GM18502 (cell line): ENCODE results near the gene SIK3.

Experiments
- ATAC-seq: cut with Tn5 transposase; IDR thresholded peaks from one replicate; pipeline ENCODE4 v1.9.1; 2021; ENCODE audit warnings: mild to moderate bottlenecking; ENCODE audit not compliant: unreplicated experiment, poor library complexity

SIK3 gene

DNA sequence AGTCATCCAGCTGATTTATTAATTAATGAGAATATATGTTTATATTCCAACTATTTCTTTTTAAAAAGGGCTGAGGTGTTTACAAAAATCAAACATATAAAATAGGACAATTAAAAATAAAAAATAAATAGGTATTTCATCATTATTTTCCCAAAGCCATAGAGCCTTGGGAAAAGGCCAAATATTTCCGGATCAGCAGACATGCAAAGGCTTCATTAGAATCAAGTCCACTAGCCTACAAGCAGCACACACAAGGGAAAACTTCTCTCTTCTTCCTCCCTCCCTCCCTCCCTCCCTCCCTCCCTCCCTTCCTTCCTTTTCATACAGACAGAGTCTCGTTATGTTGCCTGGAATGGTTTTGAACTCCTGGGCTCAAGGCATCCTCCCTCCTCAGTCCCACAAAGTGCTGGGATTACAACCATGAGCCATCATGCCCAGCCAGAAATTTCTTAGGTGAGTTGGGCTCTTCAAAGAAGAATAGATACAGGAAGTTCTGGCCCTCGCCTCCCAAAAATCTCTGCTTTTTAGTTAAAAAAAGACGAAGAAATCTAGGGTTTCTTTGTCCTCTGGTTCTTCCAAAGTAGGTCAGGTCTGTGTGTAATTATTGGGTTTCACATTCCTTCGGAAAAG lies 121.2 kb downstream of the SIK3 start:
- ATAC-seq: no peak

DNA sequence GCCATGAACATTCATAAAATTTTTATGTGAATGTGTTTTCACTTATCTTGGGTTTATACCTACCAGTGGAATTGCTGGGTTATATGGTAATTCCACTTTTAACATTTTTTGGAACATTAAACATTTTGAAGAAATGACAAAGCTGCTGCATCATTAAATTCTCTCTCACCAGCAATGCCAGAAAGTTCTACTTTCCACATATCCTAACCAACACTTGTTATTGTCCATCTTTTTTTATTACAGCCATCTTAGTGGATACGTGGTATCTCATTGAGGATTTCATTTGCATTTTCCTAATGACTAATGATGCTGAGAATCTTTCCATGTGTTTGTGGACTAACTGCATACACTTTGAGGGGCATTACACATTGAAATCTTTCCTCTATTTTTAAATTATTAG lies 122.6 kb downstream of the SIK3 start:
- ATAC-seq: no peak

DNA sequence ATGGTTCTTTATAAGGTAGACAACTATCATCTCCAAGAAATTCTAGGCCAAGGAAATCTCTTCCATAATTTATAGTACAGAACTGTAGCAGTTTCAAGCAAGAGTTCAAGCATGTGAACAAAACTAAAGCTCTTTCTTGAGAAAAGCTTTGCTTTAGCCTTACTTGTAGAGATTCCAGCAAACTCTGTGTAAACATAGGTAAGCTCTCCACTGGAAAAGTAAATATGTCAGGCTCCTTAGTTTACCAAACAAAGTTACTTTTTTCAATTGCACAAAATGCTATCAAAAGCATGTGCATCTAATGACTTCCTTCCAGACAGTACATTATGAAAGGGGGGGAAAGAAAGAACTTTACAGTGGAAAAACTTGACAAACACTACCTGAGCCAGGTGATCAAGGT lies 125.0 kb downstream of the SIK3 start:
- no peak for ATAC-seq

DNA sequence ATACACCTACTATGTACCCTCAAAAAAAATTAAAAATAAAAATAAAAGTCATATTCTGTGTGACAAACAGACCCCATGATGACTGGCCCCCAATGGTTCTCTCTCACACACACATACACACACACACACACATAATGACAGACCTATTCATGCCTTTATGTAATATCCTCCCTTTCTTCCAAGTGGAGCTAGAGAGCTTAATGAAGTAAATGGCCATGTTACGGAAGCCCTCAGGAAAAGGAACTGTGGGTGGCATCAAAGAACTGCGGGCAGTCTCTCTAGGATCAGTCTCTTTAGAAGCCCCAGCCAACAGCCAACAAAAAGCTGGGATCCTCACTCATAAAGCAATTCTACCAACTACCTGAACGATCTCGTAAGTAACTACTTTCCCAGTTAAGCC lies 125.5 kb downstream of the SIK3 start:
- ATAC-seq: no peak

DNA sequence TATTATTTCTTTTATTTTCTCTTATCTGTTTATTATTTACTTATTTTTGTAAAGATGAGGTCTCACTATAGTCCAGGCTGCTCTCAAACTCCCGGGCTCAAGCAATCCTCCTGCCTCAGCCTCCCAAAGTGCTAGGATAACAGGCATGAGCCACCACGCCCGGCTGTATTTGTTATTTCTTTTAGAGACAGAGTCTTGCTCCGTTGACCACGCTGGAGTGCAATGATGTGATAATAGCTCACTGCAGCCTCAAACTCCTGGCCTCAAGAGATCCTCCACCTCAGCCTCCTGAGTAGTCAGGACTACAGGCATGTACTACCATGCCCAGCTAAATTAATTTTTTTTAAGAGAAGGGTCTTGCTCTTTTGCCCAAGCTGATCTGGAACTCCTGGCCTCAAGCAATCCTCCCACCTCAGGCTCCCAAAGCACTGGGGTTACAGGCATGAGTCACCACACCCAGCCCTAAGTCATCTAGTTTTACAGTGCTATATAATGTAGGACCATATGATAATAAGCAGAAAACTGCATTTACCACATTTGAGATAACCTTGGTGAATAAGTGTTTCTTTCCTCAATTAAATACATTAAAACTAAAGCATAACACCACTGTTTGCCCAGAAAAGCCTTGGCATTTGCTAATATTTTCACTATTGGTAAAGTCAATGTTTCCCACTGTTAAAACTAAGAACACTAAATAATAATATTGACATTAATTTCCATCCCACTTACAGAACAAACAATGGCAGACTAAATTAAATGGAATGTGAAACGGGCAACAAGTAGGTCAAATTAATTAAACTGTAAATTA lies 127.5 kb downstream of the SIK3 start:
- no peak for ATAC-seq

DNA sequence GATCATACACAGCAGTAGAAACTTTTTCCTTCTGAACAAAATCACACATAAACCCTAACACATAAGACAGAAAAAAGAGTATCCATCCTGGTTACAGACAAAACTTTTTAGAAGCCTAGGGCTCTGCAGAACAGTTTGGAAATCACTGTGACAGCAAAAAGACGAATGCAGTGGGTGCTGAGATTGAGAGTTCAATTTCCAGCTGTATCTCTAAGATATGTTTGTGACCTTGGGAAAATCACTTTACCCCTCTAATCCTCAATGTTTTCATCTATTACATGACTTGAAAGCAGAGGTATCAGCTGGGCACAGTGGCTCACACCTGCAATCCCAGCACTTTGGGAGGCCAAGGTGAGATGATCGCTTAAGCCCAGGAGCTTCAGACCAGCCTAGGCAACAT lies 128.5 kb downstream of the SIK3 start:
- no peak for ATAC-seq

DNA sequence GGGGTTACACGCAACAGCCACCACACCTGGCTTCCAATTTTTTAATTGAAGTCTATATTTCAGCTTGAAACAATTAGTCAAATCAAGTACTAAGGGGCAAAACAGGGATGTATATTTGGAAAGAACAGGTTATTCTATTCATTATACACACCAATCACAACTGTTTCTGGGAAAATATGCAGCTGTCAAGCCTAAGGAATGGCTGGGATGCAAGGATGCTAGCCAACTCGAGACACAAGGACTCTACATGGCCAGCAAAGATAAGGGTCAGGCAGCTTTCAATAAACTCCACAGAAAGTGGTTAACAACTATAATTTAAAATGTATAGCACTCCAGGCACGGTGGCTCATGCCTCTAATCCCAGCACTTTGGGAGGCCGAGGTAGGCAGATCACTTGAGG lies 134.0 kb downstream of the SIK3 start:
- no peak for ATAC-seq

DNA sequence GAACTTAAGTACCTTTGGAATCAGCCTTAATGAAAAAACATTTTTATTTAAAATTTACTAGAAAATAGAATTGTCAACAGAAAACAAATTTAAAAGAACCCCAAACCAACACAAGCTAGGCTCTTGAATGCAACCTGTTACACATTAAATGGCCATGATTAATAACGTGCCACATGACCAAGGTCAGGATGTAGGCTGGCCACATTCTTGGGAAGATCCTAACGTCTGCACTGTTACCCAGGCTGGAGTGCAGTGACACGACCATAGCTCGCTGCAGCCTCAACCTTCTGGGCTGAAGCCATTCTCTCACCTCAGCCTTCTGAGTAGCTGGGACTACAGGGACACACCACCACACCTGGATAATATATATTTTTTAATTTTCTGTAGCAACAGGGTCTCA lies 134.4 kb downstream of the SIK3 start:
- ATAC-seq: no peak

DNA sequence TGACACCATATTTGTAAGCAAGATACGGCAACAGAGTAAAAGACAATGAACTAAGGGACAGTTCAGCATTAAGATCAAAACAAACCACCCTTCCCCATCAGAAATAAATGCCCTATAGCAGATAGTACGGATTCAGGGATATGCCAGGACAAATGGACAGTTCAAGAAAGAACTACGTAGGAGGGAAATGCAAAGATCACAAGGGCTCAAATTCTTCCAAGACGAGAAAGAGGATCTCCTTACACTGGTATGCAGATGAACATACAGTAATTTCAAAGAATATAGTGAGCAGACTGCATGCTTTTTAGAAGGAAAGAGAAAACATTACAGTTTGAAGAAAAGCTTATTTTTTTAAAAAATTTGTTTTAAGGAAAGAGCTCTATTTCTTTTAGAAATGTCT lies 136.1 kb downstream of the SIK3 start:
- no peak for ATAC-seq

DNA sequence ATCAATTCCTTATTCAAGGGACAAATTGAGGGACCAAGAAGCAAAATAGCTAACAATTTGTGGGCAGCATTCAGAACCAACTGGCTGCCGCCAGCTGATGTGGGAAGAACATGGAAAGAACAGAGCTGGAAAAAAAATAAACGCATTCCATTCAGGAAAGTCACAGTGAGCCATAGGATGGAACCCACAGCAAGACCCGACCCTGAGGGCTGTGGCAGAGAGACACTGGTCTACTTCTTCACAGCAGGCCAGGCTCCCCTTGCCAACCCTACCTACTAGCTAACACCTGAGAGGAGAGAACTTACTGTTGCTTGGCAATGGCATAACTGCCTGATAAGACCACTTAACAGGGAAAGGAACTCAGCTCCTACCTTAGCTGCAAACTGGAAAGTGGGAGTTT lies 137.3 kb downstream of the SIK3 start:
- ATAC-seq: no peak

DNA sequence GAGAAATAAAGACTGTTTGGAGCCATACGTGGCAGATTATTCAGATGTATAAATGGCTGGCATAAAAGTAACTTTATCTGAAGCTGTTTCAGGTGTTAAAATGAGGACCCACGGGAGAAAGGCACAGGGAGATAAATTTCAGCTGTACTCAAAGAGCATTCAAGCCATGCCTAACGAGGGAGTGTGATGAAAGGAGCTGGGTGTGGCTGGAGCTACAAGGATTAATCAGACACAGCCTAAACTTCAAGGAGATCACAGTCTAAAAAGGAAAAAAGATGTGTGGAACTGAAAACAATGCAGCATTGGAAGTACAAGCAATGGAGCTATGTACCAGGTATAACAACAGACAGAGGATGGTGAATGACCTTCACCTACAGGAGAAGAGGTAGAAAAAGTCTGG lies 140.0 kb downstream of the SIK3 start:
- ATAC-seq: no peak

DNA sequence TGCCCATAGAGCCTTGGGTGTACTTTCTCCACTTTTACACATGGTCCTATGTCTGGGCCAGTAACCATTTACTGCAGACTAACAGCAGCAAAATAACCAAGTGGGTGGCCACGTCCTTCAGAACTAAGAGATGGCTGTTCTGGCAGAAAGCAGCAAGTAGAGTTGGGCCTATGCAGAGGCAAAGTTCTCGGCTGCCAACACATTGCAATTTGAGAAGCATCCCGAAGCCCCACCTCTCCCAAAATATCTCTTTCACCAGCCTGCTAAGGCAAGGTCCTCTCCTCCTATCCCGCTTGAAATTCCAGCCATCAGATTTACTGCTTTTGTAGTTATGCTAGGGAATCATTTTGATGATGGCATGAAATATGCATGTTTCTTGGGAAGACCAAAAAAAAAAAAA lies 142.3 kb downstream of the SIK3 start:
- ATAC-seq: no peak

DNA sequence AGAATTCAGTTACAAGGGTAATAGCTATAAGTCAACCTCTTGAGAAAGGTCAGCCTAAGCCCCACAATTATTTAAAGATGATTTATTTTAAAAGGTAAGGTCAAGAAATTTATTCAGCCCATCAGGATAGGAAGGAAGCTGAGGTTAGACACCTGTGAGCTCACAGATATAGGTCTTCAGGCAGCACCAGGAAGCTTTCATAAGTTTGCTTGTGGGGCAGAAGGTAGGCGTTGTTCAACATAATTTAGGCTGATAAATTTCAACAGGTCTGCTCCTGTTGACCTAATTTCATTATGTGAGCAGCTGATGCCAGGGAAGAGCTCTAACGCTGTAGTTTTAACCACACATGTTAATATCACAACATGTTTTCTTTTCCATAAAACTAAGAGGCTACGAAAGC lies 142.7 kb downstream of the SIK3 start:
- no peak for ATAC-seq

DNA sequence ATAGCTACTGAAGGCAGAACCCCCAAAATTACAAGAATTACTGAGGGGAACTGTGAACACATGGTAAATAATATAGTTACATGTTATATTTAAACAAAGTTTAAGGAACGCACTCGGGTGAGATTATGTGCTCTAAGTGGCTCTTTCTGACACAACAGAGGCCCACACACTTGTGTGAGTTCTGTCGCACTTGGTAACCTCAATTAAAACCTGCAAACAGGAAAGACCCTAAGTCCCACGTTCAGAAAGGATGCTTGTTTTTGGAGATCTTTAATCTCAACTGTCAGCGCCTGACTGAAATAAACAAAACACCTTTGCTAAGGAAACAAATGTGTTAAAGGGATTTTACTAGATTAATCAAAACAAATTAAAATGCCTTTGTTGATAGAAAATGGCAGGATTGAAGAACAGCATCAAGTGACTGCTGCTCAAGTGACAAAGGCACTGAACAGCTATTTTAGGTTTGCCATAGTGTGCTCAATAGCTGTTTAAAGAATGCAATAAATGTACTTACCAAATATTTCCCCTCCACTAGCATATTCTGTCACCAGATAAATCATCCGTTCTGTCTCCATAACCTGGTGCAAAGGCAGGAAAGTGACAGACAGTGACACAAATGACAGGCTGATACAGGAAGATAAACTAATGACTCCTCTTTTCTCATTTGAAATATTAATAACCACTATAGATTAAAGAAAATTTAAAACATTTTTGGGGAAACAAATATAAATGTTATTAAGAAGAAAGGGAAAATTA lies 144.5 kb downstream of the SIK3 start:
- no peak for ATAC-seq

DNA sequence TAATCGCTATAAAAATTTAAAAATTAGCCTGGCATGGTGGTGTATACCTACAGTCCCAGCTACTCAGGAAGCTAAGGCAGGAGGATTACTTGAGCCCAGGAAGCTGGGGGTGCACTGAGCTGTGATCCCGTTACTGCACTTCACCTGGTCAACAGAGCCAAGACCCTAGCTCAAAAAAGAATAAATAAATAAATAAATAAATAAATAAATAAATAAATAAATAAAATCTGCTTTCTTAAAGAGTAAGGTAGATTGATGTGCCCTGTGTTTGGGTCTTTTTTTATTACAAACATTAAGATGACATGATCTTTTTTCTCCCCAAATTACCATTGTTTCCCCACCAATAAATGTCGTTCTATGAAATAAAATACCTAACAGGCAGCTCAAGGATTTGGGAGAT lies 146.5 kb downstream of the SIK3 start:
- no peak for ATAC-seq

DNA sequence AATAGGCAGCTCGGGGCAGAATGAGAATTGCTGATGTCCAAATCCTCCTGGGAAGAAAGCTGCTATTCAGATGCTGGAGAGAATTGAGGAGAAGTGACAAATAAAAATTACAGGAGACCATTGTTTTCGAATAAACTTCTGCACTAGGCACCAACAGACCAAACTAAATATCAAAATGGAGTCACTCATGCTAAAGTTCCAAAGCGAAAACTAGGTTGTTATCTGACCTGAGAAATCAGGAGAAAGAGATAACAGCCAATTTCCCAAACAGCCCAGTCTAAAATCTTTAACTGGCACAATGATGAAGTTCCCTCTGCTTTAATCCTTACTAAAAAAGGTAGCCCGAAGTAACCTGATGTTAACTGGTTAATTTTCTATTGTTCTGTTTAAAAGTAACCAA lies 148.0 kb downstream of the SIK3 start:
- no peak for ATAC-seq

DNA sequence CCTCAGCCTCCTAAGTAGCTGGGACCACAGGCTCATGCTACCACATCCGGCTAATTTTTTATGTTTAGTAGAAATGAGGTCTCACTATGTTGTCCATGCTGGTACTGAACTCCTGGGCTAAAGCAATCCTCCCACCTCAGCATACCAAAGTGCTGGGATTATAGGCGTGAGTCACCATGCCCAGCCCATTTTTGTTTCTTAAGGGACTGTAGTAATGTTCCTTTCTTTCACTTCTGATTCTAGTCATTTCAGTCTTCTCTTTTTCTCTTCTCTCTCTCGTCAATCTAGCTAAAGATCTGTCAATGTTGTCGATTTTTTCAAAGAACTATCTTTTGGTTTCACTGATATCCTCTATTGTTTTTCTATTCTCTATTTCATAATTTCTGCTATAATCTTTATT lies 149.8 kb downstream of the SIK3 start:
- peak; percentile 58 for ATAC-seq

DNA sequence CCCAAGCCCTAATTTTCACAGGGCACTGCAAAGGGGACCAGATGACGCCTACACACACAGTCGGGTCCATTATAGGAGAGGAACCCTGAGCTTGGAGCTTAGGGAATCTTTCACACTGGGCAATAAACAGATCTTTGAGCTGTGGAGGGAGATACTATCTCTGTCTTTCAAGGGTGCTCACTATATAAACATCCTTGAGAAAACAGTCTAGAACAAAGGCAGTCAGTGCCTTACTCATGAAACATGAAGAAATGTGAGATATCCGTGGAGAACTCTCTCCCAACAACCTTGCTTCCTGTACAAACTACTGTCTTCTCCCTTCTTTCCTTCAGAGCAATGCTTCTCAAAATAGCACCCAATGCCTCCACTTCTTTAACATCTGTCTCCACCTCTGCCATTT lies 151.8 kb downstream of the SIK3 start:
- ATAC-seq: no peak

DNA sequence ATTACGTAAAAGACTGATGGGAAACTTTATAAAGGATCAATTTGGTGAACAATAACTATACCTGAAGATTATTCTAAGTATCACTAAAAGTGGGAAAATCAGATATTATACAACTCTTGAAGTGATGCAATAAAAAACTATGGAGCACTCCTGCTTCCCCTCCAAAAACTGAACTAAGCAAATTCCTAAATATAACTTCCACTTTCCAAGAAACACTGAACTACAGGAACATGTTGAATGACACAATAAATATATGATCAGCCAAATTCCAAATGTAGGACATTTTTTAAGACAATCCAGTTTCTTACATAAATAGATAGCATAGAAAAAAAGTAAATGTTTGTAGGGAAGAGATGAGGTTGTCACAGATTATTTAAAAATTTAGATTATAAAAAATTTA lies 158.7 kb downstream of the SIK3 start:
- no peak for ATAC-seq

DNA sequence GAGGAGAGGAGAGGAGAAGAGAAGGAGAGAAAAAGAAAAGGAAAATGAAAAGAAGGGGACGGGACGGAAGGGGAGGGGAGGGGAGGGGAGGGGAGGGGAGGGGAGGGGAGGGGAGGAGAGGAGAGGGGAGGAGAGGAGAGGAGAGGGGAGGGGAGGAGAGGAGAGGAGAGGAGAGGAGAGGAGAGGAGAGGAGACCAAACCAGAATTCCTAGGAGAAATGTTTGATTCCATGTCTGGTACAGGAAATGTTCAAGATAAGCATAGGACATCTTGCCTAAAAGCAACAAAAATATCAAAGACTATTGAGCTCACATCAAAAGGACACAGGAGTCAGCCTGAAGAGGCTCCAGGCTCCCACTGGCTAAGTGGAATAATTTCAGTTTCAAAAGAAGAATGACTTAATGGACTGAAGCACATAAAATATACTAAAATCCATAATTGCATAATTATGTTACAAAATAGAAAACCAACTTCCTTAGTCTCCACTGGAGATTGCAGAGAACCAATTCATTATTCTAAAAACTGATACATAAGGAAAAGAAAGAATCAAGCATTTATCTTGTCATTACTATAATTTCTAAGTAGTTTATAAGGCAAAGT lies 159.7 kb downstream of the SIK3 start:
- ATAC-seq: no peak

DNA sequence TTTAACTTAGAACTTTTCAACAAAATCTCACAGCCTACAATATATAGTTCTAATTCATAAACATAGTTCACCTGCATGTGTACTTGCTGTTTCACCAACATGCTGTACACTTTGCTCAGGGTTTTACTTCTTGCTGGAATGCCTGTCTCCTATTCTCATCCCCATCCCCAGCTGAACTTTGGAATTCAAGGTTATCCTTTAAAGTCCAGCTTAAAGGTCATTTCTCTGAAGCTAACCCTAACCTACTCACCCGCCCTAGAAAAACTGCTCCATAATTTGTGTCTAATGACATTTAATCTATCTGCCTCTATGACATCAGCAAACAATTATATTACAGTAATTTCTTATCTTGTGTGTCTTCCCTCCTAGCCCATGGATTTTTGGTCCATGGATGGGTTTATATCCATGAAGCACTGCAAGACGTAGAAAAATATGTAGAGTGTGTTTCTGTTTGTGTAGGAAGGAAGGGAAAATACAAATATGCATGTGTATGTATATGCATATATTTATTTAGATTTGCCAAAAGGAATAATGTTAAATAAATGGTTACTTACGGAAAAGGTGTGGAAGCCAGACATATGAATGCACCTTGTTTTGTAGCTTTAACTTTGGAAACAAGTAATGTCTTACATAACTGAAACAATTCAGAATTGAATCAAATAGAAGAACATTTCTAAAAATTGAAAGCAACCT lies 161.3 kb downstream of the SIK3 start:
- no peak for ATAC-seq
